Suprapubic skin (tissue), 4 donors: ENCODE measurements around the gene SEC11A. TPM values are rescaled to one million over a fixed set of nuclear protein-coding genes. Genes with fewer than 3 reads are reported as not detected.

ENCODE experiments used
- DNase-seq, 2 donors: peaks; one replicate each; pipeline ENCODE4 v3.0.0-alpha.2; 2019; ENCODE audit warnings: low spot score in 2 of 2
- H3K27ac ChIP-seq: fragments of 200-600 bp; sonication (generic); one replicate; pipeline ENCODE4 v1.5.1; 2019
- H3K27me3 ChIP-seq: fragments of 200-600 bp; sonication (generic); one replicate; pipeline ENCODE4 v1.5.1; 2019
- H3K36me3 ChIP-seq: fragments of 200-600 bp; sonication (generic); one replicate; pipeline ENCODE4 v1.5.1; 2019
- H3K4me1 ChIP-seq: fragments of 200-600 bp; sonication (generic); one replicate; pipeline ENCODE4 v1.5.1; 2019
- H3K4me3 ChIP-seq: fragments of 200-600 bp; sonication (generic); one replicate; pipeline ENCODE4 v1.5.1; 2019; ENCODE audit warnings: mild to moderate bottlenecking
- H3K9me3 ChIP-seq: fragments of 200-600 bp; sonication (generic); one replicate; pipeline ENCODE4 v1.5.1; 2019
- CTCF ChIP-seq, 2 donors: fragments of 200-600 bp in 1 of 2; fragments of 450-650 bp in 1 of 2; sonication (generic) in 1 of 2; IDR thresholded peaks; one replicate each; pipeline ENCODE4 v1.5.1; 2016 to 2019; ENCODE audit warnings: antibody characterized with exemption in 2 of 2, mild to moderate bottlenecking in 1 of 2, moderate library complexity in 1 of 2
- EP300 ChIP-seq: sonication (generic); formaldehyde crosslinking; IDR thresholded peaks from one replicate; pipeline ENCODE4 v1.6.1; 2017; ENCODE audit warnings: antibody characterized with exemption
- POLR2A ChIP-seq, 2 donors: fragments of 450-650 bp; IDR thresholded peaks; one replicate each; pipeline ENCODE4 v1.6.1; 2017; ENCODE audit warnings: antibody characterized with exemption in 2 of 2, mild to moderate bottlenecking in 2 of 2, moderate library complexity in 2 of 2
- POLR2AphosphoS5 ChIP-seq, 3 donors: sonication (generic); formaldehyde crosslinking; IDR thresholded peaks; one replicate each; pipeline ENCODE4 v1.6.1; 2017; ENCODE audit warnings: antibody characterized with exemption in 3 of 3
- WGBS: methylation state at CpG from one replicate; pipeline ENCODE4 v1.1.5; 2018; 5-methylcytosine and 5-hydroxymethylcytosine counted together
- total RNA-seq, 4 donors: library from RNA; depleted of rRNA; stranded (reverse); fragments of >200 nt; gene quantifications; one replicate each; pipeline ENCODE4 v1.1.0, GENCODE V29; 2016

Gene SEC11A
- total RNA-seq, 4 donors from 2014 or later: 44.3 to 52.9 (median 47.3) TPM

GRCh38 chr15:84721371-84721770, 5.4 kb upstream of the SEC11A start:
- Histone ChIP-seq H3K36me3 (no peaks in the 10 kb centered on the region), H3K4me1 (peaks cover 10% of the 10 kb centered on the region), H3K4me3 (no peak overlapping the region), H3K27me3 (no peaks in the 10 kb centered on the region), H3K27ac (no peak overlapping the region), H3K9me3 (no peaks in the 10 kb centered on the region)
- no peak for DNase-seq
- 68% methylated on average over 2 of the region's 2 CpGs for WGBS
- TF ChIP-seq POLR2AphosphoS5 (IDR thresholded peaks at IDR 0.05) (no peak), CTCF (IDR thresholded peaks at IDR 0.05) (no peak), POLR2A (IDR thresholded peaks at IDR 0.05) (no peak), EP300 (no peak)

- DNase-seq: no peak
- under 1% methylated on average over 32 of the region's 36 CpGs for WGBS
- Histone ChIP-seq H3K9me3 (no peaks in the 10 kb centered on the region), H3K4me3 (peak overlapping the region; percentile 65), H3K27me3 (no peaks in the 10 kb centered on the region), H3K4me1 (peaks cover 26% of the 10 kb centered on the region), H3K36me3 (peaks cover 9% of the 10 kb centered on the region), H3K27ac (peak overlapping the region; percentile 88)
- no peak for TF ChIP-seq CTCF (IDR thresholded peaks at IDR 0.05)
- TF ChIP-seq POLR2AphosphoS5 (IDR thresholded peaks at IDR 0.05): no peak
- TF ChIP-seq POLR2A (IDR thresholded peaks at IDR 0.05): no peak
- no peak for TF ChIP-seq EP300
Measured at GRCh38 chr15:84715441-84716035, 401 bp downstream of the SEC11A start.

GRCh38 chr15:84714821-84715220, 1.1 kb downstream of the SEC11A start:
- no peaks in the 10 kb centered on the region for H3K27me3 ChIP-seq
- 39% methylated on average over 3 of the region's 3 CpGs for WGBS
- H3K36me3 ChIP-seq: peaks cover 15% of the 10 kb centered on the region
- TF ChIP-seq EP300 (no peak), CTCF (IDR thresholded peaks at IDR 0.05) (no peak), POLR2AphosphoS5 (IDR thresholded peaks at IDR 0.05) (no peak), POLR2A (IDR thresholded peaks at IDR 0.05) (no peak)
- H3K4me3 ChIP-seq: peak overlapping the region; percentile 65
- no peak for DNase-seq
- H3K27ac ChIP-seq: peak overlapping the region; percentile 88
- H3K9me3 ChIP-seq: no peaks in the 10 kb centered on the region
- peaks cover 26% of the 10 kb centered on the region for H3K4me1 ChIP-seq

GRCh38 chr15:84714372-84714771, 1.6 kb downstream of the SEC11A start:
- 73% methylated on average over 5 of the region's 5 CpGs for WGBS
- Histone ChIP-seq H3K4me3 (peak overlapping the region; percentile 65), H3K27ac (no peak overlapping the region)

GRCh38 chr15:84703808-84704207, 12.1 kb downstream of the SEC11A start:
- 98% methylated on average over 5 of the region's 5 CpGs for WGBS
- no peak overlapping the region for H3K27ac ChIP-seq
- TF ChIP-seq POLR2AphosphoS5 (IDR thresholded peaks at IDR 0.05) (no peak), EP300 (no peak), POLR2A (IDR thresholded peaks at IDR 0.05) (no peak), CTCF (IDR thresholded peaks at IDR 0.05) (no peak)

More at GRCh38 chr15:84714372-84714771, 1.6 kb downstream of the SEC11A start:
- H3K9me3 ChIP-seq: no peaks in the 10 kb centered on the region
- peaks cover 26% of the 10 kb centered on the region for H3K4me1 ChIP-seq
- no peak for DNase-seq
- TF ChIP-seq POLR2AphosphoS5 (IDR thresholded peaks at IDR 0.05) (no peak), EP300 (no peak), CTCF (IDR thresholded peaks at IDR 0.05) (no peak)
- H3K36me3 ChIP-seq: peaks cover 20% of the 10 kb centered on the region
- H3K27me3 ChIP-seq: no peaks in the 10 kb centered on the region

More at GRCh38 chr15:84703808-84704207, 12.1 kb downstream of the SEC11A start:
- no peak for DNase-seq
- Histone ChIP-seq H3K4me3 (no peak overlapping the region), H3K36me3 (no peaks in the 10 kb centered on the region), H3K27me3 (no peaks in the 10 kb centered on the region), H3K9me3 (no peaks in the 10 kb centered on the region), H3K4me1 (peaks cover 13% of the 10 kb centered on the region)
